Stimulated activated CD8-positive, alpha-beta memory T cell treated with anti-CD3 and anti-CD28 coated beads, Interleukin-15, amount 100 ng/mL, for 48 hours (primary cell): ENCODE results near the gene ADGRD1.

Experiments used
- DNase-seq, 2 donors: peaks; one replicate each; pipeline ENCODE4 v3.0.0-alpha.2; 2020; ENCODE audit warnings: low read depth in 2 of 2

The ADGRD1 gene

DNA sequence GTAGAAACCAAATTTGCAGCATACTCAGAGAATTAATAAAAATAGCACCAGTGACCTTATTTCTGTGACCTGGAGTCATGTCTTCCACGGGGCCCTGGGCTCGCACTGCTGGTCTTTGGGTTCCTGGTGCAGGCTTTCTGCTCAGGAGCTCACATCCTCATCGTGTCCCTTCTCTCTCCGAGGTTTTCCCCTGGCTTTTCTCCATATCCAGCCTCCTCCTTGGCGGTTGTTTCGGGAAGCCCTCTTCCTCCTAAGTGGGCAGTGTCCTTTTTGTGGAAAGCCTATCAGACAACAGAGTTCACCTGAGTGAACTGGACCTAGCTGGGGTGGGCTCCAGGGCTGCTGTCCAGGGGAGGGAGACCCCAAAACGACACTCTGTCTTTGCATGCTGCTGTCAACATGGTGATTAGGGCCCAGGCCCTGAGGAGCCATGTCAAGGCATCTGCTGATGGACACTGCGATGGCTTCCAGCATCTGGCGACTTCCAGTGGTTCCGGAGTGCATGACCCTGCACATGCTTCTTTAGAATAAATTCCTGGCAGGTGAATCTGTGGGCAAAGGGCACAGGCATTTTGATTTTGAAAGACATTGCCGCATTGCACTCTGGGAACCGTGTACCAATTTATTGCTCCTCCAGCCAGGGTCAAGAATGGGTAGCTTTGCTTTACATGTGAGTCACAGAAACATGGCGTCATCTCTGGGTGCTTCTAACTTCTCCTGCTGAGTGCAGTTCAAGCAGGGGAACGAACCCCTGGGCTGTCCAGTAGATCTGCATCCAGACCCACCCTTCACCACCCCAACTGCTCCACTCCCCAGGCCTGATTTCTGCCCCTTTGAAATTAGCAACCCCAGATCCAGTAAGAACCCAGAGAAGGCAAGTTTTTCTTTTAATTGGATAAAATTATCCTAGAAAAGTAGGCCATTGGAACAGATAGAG is 136.8 kb downstream of the ADGRD1 start:
- DNase-seq: no peak

DNA sequence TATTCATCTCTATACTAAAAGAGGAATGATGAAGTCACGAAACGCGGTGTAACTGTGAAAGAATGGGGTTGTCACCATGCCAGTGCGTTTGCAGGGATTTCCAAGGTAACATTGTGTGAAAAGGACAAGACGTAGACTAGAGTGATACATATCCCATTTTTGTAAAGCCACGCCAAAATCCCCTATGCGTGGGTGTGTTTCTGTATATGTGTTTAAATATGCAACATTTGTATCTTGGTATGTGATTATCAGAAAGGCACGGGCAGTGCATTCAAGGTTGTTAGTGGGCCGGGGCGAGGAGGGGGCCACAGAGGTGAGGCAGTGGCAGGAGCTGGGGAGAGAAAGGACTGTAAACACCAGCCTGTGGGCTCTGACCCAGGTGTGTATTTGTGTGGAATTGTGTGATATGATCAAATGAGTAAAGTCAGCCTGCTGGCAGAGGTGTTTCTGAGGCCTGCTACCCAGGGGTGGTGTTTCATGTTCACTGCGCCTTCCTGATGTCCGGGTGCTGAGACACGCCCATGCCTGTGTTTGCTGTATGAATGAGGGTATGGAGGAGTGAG is 137.8 kb downstream of the ADGRD1 start:
- peak; percentile 33 to 45 for DNase-seq

DNA sequence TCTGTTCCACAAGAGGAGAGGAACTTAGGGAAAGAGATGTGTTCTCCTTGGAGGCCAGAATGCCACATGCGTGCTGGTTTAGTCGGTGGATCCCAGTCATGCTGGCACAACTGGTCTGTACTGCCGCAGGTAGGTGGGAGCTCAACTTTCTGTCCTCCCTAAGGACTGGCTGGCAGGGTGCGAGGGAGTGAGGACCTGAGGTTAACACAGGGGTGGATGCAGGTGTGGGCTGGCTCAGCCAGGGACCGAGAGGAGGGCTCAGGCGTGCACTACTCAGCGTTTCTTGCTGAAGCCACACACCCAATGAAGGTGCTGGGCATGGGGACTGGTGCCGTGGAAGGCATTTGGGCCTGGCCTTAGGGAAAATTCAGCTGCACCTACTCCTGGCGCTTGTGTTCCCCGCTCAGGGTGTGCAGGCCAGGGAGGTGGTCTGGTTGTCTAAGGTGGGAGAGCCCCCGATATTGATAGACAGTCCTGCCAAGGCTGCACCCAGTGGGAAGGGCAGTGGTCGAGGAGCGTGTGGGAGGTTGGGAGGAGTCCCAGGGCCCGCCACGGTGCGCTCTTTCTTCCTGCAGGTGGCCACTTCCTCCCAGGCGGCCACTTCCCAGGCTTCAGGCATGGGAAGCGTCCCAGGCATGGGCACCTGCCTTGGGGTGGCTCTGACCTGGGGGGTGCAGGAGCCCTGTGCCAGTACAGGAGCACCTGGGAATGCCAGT is 138.4 kb downstream of the ADGRD1 start:
- no peak for DNase-seq

DNA sequence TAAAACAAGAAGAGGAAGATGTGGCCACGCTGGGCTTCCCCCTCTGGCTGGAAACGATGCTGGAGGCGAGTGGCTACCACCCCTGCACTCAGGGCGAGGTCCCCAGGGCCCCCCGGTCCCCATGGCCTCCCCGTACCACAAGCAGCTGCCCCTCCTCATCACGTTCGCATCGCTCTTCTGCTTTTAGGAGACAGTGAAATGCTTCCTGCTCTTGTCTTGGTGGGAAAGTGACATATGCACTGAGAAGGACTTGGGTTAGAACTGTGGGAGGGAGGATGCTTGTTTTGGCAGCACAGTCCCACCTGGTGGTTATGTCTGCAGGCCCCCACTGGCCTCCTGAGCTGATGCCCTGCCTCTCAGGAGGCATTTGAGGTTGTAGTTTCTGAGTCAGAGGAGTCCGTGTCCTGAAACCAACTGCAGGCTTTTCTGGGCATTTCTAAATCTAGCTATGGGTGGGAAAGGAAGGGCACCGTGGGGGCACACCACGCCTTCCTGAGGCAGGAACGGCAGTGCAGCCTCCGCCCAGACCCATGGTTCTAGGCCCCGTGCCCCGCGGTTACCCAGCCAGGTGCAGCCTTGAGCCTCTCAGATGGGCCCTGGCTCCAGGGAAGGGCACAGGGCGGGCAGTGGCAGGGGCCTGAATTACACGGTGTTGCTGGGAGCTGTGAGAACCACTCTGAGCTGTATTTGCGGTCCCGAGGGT is 139.3 kb downstream of the ADGRD1 start:
- peak; percentile 42 to 51 for DNase-seq

DNA sequence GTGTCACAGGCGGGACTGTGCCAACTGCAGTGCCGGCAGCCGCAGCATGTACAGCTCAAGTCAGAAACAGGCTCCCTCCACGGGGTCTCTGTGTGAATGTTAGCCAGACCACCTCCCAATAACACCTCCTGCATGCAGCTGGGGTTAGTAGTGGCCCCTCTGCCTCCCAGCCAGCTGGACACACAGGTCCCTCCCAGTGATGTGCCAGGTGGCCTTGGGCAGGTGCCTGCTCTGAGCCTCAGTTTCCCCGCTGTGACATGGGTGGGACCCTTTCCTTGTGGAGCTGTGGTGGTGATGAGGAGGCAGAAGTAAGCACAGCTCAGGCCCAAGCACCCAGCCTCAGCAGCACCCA is 139.9 kb downstream of the ADGRD1 start:
- no peak for DNase-seq

DNA sequence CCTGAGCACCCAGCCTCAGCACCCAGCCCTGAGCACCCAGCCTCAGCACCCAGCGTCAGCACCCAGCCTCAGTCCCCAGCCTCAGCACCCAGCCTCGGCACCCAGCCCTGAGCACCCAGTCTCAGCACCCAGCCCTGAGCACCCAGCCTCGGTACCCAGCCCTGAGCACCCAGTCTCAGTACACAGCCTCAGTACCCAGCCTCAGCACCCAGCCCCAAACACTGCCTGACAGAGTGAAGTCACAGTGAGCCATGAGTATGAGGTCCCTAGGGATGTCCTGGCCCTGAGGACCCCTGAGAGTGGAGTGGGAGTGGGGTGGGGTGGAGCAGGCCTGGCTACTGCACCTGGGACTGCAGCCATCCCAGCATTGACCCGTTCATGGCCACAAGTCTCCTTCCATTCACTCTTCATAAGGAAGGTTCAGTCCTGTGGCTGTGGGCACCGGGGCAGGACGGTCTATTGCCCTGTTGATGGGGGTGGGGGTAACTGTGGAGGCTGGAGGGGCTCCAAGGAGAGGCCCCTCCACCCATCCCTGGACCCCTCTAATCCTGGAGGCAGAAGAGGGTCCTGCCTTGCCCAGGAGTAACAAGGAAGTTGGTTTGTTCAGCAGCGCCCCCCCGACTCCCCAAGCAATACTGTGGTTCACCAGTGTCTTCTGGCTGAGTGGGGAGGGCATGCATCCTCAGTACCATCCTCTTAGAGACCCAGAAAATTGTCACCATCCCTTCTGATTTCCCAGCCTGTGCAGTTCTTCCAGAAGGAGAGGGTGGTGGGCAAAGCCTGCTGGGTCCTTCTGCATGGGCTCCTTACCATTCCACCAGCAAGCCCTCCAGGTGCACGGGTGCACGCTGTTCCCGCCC is 140.5 kb downstream of the ADGRD1 start:
- DNase-seq: no peak

DNA sequence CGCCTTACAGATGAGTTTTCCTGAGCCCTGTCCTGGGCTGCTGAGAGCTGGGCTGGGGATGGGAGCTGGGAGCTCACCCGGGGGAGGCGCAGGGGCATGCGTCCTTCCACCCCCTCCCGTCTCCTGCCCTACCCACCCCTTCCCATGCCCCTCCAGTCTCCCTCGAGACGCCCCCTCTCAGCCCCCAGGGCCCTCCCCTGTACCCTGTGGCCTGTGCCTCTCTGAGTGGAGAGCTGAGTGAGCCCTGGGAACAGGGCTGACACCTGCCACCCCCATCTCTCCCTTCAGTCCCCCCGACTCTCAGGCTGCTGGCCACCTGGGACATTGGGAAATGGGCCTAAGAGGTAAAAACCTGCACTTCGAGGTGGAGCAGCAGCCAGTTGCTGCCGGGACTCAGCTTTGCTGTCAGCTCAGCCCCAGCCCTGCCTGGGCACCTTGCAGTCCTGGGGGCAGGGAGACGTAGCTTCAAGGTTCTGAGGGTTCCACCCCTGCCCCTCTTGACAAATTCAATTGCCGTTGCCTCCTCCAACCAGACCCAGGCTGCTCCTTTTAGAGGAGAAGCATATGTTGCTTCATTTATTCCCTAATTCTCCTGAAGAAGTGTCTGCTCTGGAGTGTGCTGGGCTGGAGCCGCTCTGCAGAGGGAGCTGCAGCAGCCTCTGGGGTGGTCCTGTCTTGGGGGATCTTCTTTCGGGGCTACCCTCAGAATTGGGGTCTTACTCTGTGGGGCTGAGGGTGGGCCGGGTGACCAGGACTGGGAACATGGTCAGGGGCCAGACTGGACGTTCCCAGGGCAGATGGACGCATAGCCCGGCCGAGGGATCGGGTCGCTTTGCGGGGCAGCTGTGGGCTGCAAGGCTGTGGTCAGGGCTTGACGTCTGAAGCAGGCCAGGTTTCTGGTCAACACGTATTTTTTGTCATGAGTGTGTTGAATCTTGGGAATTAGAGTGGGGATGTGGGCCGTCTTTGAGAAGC is 141.4 kb downstream of the ADGRD1 start:
- DNase-seq: no peak

DNA sequence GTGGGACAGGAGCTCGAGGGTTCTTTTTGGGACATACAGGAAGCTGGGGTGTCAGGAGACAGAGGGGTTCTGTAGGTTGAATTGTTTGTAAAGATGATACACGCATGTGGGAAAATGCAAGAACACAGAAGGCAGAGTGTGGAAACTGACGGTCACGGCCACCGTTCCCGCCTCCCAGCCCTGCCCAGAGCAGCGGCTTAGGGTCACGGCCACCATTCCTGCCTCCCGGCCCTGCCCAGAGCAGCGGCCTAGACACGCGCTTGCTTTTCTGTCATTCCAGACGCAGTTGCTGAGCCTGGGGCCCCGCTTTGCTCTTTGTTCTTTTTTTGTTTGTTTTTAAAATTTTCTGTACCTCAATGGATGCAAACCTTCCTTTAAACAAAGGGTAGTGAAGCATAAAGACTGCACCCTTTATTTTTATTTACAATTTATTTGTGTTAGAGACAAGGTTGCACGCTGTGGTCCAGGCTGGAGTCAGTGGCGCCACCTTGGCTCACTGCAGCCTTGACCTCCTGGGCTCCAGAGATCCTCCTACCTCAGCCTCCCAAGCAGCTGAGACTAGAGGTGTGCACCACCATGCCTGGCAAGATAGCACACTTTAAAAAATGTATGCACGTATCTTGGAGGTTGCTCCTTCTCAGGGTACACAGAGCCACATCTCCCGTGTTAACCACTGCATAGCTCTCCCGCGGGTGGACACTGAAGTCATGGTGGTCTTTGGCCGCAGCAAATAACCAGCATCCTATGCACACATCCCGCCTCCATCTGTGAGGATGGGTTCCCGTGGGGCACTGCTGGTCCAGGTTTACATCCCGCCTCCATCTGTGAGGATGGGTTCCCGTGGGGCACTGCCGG is 142.3 kb downstream of the ADGRD1 start:
- DNase-seq: no peak

DNA sequence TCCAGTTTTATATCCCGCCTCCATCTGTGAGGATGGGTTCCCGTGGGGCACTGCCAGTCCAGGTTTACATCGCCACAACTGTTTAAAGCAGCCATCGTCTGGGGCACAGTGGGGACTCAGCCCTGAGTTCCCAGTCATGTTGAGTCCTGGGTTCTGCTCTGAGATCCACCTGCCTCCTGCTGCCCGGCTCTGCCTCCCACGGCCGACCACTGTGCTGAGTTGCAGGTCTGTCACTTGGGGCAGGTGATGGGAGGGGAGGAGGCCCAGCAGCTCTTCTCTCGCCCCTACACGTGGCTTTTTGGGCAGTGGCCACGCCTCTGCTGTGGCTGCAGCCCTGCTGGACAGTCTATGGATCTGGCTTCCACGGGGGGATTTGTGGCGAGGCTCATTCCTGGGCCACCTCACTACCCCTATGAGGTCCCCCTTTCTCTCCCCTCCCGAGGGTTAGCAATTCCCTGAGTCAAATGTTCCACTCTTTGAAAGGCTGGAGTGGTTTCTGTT is 143.0 kb downstream of the ADGRD1 start:
- DNase-seq: no peak

DNA sequence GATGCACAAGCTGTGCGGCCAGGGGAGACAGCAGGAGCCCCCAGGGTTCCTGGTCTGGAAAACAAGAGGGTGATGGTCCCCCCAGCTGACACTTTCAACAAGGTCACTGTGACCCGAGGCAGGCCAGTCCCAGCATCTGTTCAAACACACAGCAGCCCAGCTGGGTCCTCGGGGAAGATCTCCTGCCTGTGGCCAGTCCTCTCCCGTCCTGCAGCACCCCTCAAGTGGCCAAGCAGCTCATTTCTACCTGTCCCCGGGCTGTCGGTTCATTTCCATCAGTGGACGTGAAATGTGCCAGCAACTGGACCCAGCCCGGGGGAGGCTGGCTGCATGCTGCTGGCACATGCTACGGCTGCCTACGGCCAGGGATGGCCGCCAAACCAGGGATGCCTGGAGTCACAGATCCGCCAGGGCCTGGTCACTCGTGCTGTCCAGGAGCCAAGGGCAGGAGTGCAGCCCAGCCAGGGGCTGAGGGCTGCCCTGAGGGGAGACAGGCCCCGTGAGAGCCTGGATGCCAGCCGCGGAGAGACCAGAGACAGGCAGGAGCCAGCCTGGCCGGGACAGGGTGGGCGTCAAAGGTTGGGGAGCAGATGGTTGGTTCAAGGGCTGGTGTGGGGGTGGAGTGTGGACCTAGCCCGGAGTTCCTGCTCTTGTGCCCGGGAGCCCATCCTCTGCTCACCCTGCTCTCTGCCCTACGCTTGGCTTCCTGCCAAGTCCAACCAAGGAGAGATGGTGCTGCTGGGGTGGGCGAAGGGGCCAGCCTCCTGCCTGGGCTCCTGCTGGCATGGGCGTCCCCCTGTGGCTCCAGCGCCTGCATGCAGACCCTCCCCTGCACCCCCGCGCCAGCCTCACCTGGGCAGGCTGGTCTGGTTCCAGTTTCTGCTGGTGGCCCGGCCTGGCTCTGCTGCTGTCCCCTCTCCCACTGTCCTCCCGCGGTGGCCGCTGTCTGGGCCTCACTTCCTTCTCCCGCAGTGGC is 143.8 kb downstream of the ADGRD1 start:
- DNase-seq: no peak

DNA sequence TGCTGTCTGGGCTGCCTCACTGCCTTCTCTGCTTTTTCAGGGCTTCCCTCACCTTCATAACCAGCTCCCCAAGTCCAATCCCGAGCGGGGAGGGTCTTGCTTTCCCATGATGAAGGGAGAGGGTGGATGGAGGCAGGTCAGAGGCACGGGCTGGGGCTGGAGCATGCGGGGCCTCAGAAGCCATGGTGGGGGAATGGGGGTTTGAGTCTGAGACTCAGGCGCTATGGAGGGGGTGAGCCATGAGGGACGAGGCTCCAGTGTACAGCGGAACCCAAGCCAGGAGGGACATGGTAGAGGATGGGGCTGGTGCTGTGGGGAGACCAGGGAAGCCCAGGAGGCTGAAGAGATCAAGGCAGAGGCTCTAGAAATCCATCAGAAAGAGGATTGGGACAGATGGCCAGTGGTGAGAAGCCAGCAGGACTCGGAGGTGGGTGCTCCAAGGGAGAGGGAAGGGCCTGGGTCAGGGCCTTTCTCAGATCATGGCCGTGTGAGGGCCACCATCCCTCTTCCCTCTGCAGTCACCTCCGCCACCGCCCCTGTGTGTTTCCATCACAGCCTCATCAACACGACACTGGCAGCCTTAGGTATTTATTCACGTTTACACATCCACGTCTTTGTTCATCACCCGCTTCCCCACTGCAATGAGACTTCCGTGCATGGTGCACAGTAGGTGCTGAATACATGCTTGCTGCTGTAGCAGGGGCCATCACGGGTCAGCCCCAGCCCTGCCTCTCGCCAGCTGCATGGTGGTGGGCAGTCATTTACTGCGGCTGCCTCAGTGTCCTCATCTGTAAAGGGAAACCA is 144.7 kb downstream of the ADGRD1 start:
- no peak for DNase-seq

DNA sequence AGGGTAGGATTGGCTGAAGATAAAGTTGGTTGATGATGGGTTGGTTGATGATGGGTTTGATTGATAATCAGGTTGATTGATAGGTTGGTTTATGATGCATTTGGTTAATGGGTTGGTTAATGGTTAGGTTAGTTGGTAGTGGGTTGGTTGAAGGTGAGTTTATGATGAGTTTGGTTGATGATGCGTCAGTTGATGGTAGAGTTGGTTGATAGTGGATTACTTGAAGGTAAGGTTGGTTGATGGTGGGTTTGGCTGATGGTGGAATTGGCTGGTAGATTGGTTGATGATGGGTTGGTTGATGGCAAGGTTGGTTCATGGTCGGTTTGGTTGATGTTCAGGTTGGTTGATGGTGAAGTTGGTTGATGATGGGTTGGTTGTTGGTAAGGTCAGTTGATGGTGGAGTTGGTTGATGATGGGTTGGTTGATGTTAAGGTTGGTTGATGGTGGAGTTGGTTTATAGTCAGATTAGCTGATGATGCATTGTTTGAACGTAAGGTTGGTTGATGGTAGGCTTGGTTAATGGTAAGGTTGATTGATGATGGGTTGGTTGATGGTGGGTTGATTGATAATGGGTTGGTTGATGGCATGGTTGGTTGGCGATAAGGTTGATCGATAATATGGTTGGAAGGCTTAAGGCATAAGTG is 146.4 kb downstream of the ADGRD1 start:
- DNase-seq: no peak

DNA sequence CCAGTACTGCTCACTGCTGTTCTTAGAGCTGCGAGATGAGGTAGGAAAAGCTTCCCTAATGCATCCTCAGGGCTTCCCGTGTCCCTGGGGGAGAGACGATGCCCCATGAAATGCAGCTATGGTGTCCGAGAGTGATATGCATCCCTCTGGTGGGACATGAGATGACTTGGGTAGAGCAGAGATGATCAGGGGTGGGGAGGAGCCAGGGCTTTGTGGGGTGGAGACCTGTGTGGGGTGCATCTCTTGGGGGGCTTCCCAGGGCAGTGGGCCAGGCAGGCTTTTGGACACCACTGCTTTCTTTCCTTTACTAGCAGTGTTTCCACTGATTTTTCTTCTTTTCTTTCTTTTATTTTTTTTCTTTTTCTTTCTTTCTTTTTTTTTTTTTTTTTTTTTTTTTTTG is 147.3 kb downstream of the ADGRD1 start:
- no peak for DNase-seq

DNA sequence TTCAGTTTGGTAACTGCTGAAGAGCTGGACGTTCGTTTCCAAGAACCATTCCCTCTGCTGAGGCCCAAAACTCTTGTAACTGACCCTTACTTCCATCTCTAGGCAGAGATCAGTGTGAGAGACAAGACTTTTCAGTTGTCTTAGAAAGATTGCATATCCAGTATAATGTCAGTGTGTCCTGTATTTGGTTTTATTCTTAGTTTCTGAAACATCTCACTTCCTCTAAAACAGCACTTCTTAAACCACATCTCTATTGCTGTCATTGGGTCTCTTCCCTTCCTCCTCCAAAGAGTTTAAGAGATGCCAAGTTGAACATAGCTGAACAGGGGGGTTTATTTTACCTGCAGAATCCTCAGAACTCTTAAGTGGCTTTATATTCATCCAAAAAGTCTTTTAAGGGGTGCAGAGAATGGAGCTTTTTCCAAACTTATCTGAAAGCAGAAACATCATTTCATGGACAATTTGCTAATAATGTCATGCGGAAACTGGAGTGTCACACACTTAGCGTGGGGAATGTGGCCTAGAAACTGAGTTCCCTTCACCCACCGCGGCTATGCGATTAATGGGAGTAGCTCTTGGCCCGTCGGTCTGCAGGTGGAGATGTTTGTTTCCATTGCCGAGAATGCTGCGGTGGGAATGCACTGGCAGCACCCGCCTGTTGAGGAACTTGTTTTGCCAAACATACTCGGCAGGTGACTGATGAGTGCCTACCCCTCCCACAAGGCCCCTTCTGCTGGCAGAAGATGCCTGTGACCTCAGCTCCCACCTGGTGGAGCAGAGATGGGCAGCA is 148.2 kb downstream of the ADGRD1 start:
- DNase-seq: no peak

DNA sequence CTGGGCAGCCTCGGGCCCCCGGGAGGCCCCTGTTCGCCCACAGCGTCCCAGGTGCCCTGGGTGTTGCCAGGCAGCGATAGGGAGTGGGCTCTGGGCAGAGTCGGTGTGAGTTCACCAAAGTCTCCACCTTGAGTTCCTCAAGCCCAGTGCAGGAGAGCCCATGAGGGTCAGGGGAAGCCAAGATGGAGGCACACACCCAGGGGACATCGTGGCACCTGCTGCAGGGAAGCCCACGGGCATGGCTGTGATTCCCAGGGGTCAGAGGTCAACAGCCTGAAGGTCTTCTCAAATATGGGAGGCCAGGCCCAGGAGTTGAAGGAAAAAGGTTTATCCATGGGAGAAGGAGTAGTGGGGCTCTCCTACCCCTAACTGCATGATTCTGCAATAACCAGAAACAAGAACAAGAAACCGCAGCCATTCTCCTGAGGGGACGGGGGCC is 148.8 kb downstream of the ADGRD1 start:
- DNase-seq: no peak
